ENCODE results near the gene BMP8A.

The BMP8A gene

DNA sequence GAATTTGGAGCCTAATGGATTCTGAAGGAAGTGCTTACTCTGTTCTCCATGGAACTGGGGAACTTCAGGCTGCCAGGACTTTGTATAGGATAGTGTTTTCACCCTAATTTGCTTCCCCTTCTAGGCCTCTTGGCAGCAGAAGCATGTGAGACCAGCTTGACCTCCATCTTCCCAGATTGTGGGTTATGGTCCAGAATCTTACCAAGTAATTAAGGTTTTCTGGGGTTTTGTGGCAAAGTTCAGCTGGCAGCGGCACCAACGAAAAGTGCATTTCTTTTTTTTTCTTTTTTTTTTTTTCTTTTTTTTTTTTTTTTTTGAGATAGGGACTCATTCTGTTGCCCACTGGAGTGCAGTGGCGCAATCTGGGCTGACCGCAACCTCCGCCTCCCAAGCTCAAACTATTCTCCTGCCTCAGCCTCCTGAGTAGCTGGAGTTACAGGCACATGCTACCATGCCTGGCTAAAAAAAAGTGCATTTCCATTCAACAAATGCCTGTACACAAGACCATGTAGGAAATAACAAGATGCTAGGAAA is 3.4 kb upstream of the BMP8A start:
- Histone ChIP-seq H3K27ac (ENCODE audit: extremely low read depth, low read depth, low read length) (no peak overlapping the region), H3K36me3 (ENCODE audit: control insufficient read depth in 2 of 2, insufficient read depth in 1 of 2, low read length in 2 of 2) (peaks cover 13 to 42% of the 10 kb centered on the region in 2 experiments), H3K9me3 (ENCODE audit: control insufficient read depth, insufficient read depth, low read depth, low read length) (no peaks in the 10 kb centered on the region), H3K4me3 (ENCODE audit: low read depth, low read length) (no peak overlapping the region), H3K4me1 (ENCODE audit: control insufficient read depth, insufficient read depth, low read length) (no peaks in the 10 kb centered on the region)
- ChIA-PET POLR2A (no interaction called here), CTCF (interaction anchor here (0.9 to 1.0 kb wide), 3 partner anchors 51 to 170 kb away, joined by 3 read pairs; no protein-coding TSS in a partner anchor)
- TF ChIP-seq SP7 (tag by site-specific recombination; IDR thresholded peaks at IDR 0.05) (no peak), ZNF585B (tag by site-specific recombination; IDR thresholded peaks at IDR 0.05) (no peak)
- TF ChIP-seq, protein P1, sequence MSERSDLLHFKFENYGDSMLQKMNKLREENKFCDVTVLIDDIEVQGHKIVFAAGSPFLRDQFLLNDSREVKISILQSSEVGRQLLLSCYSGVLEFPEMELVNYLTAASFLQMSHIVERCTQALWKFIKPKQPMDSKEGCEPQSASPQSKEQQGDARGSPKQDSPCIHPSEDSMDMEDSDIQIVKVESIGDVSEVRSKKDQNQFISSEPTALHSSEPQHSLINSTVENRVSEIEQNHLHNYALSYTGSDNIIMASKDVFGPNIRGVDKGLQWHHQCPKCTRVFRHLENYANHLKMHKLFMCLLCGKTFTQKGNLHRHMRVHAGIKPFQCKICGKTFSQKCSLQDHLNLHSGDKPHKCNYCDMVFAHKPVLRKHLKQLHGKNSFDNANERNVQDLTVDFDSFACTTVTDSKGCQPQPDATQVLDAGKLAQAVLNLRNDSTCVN (tag by site-specific recombination; optimal IDR thresholded peaks at IDR 0.05): no peak

DNA sequence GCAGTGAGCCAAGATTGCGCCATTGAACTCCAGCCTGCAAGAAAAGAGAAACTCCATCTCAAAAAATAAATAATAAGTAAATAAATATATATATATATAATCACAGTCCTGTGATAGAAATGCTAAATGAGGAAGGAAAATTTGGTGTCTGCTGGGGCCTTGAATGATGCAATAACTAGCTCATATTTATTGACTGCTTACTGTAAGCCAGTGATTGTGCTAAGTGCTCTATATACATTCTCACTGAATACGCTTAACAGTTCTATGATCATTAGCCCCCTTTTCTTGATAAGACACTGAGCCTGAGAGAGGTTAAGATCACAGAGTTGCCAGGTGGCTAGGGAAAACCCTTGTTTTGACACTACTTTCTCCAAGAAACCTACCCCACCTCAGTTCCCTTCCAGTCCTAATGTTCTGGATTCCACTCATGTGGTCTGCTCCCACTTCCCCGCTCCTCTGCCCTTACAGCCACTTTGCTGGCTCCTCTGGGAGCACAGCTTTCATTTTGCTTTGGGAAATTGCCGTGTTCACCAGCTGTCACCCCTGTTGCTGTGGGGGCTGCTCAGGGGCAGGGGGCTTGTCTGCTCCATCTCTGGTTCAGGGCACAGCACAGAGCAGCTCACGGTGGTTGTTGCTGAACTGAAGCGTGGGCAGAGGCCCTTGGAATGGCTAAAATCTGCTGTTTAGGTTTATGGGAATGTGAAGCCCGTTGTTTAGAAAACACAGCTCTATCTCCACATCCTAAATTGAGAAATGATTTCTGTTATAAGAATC is 2.5 kb upstream of the BMP8A start:
- Histone ChIP-seq H3K4me3 (ENCODE audit: low read depth, low read length) (no peak overlapping the region), H3K36me3 (ENCODE audit: control insufficient read depth in 2 of 2, insufficient read depth in 1 of 2, low read length in 2 of 2) (peaks cover 13 to 36% of the 10 kb centered on the region in 2 experiments), H3K9me3 (ENCODE audit: control insufficient read depth, insufficient read depth, low read depth, low read length) (no peaks in the 10 kb centered on the region), H3K27ac (ENCODE audit: extremely low read depth, low read depth, low read length) (no peak overlapping the region), H3K4me1 (ENCODE audit: control insufficient read depth, insufficient read depth, low read length) (no peaks in the 10 kb centered on the region)
- TF ChIP-seq ZNF473 (tag by site-specific recombination; IDR thresholded peaks at IDR 0.05) (no peak), ZNF23 (tag by site-specific recombination; IDR thresholded peaks at IDR 0.05; ENCODE audit: borderline replicate concordance) (no peak), ZNF600 (tag by site-specific recombination; IDR thresholded peaks at IDR 0.05) (peak; percentile 88), ZNF701 (tag by site-specific recombination; IDR thresholded peaks at IDR 0.05) (no peak), TCF7L2 (IDR thresholded peaks at IDR 0.05; ENCODE audit: borderline replicate concordance, low read depth, low read length) (no peak), ZNF548 (tag by site-specific recombination; IDR thresholded peaks at IDR 0.05) (peak; percentile 74), ZNF366 (tag by site-specific recombination; conservative IDR thresholded peaks at IDR 0.05) (no peak), ZBTB20 (tag by site-specific recombination; IDR thresholded peaks at IDR 0.05) (no peak), ZNF558 (tag by site-specific recombination; IDR thresholded peaks at IDR 0.05) (no peak), ZNF560 (tag by site-specific recombination; IDR thresholded peaks at IDR 0.05; ENCODE audit: borderline replicate concordance) (no peak), ZNF660 (tag by site-specific recombination; IDR thresholded peaks at IDR 0.05) (0 out of 2 replicates have a peak, but pooled peaks have one; percentile 13)
- TF ChIP-seq, protein P2, sequence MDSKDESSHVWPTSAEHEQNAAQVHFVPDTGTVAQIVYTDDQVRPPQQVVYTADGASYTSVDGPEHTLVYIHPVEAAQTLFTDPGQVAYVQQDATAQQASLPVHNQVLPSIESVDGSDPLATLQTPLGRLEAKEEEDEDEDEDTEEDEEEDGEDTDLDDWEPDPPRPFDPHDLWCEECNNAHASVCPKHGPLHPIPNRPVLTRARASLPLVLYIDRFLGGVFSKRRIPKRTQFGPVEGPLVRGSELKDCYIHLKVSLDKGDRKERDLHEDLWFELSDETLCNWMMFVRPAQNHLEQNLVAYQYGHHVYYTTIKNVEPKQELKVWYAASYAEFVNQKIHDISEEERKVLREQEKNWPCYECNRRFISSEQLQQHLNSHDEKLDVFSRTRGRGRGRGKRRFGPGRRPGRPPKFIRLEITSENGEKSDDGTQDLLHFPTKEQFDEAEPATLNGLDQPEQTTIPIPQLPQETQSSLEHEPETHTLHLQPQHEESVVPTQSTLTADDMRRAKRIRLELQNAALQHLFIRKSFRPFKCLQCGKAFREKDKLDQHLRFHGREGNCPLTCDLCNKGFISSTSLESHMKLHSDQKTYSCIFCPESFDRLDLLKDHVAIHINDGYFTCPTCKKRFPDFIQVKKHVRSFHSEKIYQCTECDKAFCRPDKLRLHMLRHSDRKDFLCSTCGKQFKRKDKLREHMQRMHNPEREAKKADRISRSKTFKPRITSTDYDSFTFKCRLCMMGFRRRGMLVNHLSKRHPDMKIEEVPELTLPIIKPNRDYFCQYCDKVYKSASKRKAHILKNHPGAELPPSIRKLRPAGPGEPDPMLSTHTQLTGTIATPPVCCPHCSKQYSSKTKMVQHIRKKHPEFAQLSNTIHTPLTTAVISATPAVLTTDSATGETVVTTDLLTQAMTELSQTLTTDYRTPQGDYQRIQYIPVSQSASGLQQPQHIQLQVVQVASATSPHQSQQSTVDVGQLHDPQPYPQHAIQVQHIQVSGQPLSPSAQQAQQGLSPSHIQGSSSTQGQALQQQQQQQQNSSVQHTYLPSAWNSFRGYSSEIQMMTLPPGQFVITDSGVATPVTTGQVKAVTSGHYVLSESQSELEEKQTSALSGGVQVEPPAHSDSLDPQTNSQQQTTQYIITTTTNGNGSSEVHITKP (tag by site-specific recombination; IDR thresholded peaks at IDR 0.05): no peak
- CTCF ChIA-PET: interaction anchor here (1.0 kb wide), 2 partner anchors 51 to 391 kb away, joined by 3 to 4 read pairs; no protein-coding TSS in a partner anchor
- POLR2A ChIA-PET: interaction anchor here (0.6 kb wide), 1 partner anchor 66 kb away, joined by 3 read pairs; no protein-coding TSS in a partner anchor

All from HEK293 (cell line).